RWPE1 (cell line): ENCODE results near the gene HNF4A.

ENCODE experiments used
- CTCF ChIA-PET: fragments of 350-600 bp; sonication (Branson Sonifier 250); formaldehyde crosslinking; extraction: SDS; loops from one replicate; lab custom pipeline; 2021; lab: Yijun Ruan, JAX
- POLR2A ChIA-PET: fragments of 400-600 bp; formaldehyde crosslinking; extraction: SDS; loops from one replicate; lab custom pipeline; 2020; ENCODE audit warnings: antibody characterized with exemption; ENCODE audit not compliant: low non-redundant PET; lab: Yijun Ruan, JAX
- DNase-seq: peaks from one replicate; pipeline ENCODE4 v3.0.0; 2012; ENCODE audit warnings: low spot score
- H3K27ac ChIP-seq: fragments of 450-650 bp; 2 replicates; pipeline ENCODE4 v1.5.1; 2017
- TF ChIP-seq, protein P1 (sequence below): fragments of 450-650 bp; conservative IDR thresholded peaks from 2 replicates; pipeline ENCODE4 v1.5.1; 2017; ENCODE audit warnings: low read depth, mild to moderate bottlenecking

HNF4A gene

GRCh38 chr20:44334306-44334705 is 21.2 kb upstream of the HNF4A start:
- TF ChIP-seq, protein P1, sequence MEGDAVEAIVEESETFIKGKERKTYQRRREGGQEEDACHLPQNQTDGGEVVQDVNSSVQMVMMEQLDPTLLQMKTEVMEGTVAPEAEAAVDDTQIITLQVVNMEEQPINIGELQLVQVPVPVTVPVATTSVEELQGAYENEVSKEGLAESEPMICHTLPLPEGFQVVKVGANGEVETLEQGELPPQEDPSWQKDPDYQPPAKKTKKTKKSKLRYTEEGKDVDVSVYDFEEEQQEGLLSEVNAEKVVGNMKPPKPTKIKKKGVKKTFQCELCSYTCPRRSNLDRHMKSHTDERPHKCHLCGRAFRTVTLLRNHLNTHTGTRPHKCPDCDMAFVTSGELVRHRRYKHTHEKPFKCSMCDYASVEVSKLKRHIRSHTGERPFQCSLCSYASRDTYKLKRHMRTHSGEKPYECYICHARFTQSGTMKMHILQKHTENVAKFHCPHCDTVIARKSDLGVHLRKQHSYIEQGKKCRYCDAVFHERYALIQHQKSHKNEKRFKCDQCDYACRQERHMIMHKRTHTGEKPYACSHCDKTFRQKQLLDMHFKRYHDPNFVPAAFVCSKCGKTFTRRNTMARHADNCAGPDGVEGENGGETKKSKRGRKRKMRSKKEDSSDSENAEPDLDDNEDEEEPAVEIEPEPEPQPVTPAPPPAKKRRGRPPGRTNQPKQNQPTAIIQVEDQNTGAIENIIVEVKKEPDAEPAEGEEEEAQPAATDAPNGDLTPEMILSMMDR: no peak
- CTCF ChIA-PET: no interaction called here
- no peak for DNase-seq
- POLR2A ChIA-PET: no interaction called here
- H3K27ac ChIP-seq: no peak overlapping the region

GRCh38 chr20:44334709-44335108 is 20.8 kb upstream of the HNF4A start:
- TF ChIP-seq, protein P1: no peak
- POLR2A ChIA-PET: no interaction called here

GRCh38 chr20:44335675-44336074 is 19.8 kb upstream of the HNF4A start:
- POLR2A ChIA-PET: no interaction called here
- no peak for DNase-seq
- CTCF ChIA-PET: interaction anchor here (0.6 kb wide), 1 partner anchor 123 kb away, joined by 7 read pairs; no protein-coding TSS in a partner anchor
- TF ChIP-seq, protein P1: no peak
- no peak overlapping the region for H3K27ac ChIP-seq

More at GRCh38 chr20:44334709-44335108, 20.8 kb upstream of the HNF4A start:
- no peak overlapping the region for H3K27ac ChIP-seq
- CTCF ChIA-PET: no interaction called here
- DNase-seq: no peak

GRCh38 chr20:44336086-44336485 is 19.4 kb upstream of the HNF4A start:
- H3K27ac ChIP-seq: no peak overlapping the region
- CTCF ChIA-PET: interaction anchor here (0.6 kb wide), 1 partner anchor 124 kb away, joined by 7 read pairs; no protein-coding TSS in a partner anchor
- DNase-seq: no peak
- POLR2A ChIA-PET: no interaction called here
- TF ChIP-seq, protein P1: no peak

GRCh38 chr20:44336725-44337380 is 18.6 kb upstream of the HNF4A start, which contains the start of gene R3HDML:
Gene R3HDML, plus strand, starts transcription at chr20:44337043. Its CDS starts 115 bp downstream, at chr20:44337158.
- ChIA-PET CTCF (no interaction called here), POLR2A (no interaction called here)
- DNase-seq: no peak
- H3K27ac ChIP-seq: no peak within 1 kb of the TSS
- TF ChIP-seq, protein P1: no peak

DNA sequence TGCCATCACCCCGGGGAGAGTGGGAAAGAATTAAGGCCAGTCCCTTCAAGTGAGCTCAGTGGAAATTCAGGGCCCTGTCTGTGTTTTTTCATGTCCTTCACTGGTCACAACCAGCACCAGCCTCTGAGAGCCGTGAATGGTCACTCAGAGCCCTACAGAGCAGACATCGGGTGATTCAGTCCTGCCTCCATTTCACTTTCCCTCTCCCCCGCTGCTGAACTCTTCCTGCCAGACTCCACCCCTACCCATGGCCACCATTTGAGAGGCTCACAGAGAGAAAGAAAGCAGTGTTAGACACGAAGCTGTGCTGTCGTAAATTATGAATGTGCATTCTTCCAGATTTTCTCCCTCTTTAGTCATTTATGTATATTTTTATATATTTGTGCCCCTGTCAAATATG is 13.3 kb upstream of the HNF4A start:
- ChIA-PET POLR2A (no interaction called here), CTCF (interaction anchor here (0.7 to 1.3 kb wide), 3 partner anchors 10 to 125 kb away, joined by 3 to 6 read pairs (median 5); no protein-coding TSS in a partner anchor)
- TF ChIP-seq, protein P1: no peak
- DNase-seq: no peak
- H3K27ac ChIP-seq: no peak overlapping the region
